NK-92 treated with Interleukin-12 subunit alpha and Interleukin-12 subunit beta, amount 100 ng/mL, for 24 hours (cell line): ENCODE data around the gene ATE1.

Source experiments
- DNase-seq: peaks from one replicate; lab custom pipeline; 2025; lab: John Stamatoyannopoulos, UW

The ATE1 gene

DNA sequence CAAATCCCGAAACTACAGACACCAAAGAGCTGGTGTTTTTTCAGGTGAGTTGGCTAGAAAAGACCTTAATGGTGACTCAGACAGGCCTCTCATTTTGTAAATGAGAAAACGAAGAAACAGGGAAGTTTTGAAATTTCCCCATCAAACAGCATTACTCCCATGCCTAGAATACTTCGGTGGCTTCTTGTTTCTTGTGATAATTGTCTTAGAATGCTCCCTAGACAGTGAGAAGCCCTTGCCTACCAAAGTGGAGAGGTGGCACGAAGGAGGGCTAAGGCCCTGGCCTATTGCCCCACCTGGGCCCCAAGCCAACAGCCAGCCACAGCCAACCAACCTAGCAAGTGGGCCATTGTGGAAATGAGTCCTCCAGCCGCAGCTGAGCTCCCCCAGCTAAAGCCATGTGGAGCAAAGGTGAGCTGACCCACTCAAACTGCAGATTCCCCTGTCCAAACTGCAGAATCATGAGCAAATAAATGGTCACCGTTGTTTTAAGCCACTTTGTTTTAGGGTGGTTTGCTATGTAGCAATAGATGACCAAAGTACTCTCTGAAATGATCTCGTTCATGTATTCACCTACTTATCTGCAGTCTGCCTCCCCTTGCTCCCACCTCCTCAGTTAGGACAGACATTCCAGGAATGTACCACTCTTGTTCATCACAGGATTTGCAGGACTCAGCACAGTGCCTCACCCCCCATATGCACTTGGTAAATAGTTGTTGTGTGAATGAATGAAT is 231.9 kb downstream of the ATE1 start:
- DNase-seq: no peak

DNA sequence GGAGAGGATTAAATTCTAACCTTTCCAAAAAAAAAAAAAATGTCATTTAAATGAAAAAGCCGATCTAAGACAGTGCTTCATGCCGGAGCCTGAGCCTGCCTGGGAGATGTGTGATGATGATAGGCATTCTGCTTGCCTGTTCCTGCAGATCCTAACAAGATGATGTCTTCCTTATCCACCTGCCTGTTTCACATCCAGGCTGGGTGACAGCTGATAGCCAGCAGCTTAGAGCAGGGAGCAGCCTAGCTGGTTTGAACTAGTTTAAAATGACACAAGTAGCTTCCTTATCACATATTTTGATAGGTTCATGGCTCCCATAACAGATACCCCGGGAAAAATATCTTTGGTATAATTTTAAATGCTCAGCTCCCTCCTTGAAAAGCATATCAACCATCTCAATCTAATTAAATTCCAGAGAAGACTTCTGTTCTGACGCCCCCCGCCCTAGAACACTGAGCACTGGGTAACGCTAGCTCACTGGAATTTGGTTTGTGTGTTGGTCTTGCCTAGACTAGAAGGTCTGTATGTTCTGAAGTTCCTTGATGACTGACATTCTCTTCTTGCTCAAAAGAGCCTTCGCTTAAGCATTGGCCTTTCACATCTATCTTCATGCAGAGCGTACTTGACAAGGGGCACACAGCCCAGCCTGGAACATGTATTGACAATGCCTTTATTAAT is 232.7 kb downstream of the ATE1 start:
- DNase-seq: no peak

DNA sequence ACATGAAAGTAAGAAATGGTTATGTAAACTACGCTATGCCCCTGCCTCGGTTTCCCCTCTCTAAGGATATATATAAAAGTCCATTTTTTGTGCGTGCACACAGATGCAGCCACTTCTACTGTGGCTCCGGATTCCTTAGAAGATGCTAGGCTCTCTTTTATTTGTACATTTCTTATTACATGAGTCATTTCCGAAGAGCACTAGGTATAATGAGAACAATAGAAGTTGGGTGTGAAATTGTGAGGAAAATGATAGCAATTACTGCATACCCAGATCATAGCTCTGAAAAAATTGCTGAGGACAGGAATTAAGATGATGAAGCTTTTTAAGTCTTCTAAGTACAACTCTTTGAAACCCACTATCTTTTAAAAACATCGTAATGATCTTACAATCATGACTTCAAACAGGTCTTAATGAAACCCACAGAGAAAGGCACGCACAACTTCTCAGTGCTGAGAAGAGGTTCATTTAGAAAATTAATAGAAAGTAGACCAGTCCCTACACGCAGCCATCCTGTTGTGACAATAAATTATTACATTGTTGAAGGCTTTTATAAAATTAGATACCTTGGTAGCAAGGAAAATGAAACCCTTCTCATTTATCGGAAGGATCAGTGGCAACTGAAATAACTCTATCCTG is 233.4 kb downstream of the ATE1 start:
- no peak for DNase-seq

DNA sequence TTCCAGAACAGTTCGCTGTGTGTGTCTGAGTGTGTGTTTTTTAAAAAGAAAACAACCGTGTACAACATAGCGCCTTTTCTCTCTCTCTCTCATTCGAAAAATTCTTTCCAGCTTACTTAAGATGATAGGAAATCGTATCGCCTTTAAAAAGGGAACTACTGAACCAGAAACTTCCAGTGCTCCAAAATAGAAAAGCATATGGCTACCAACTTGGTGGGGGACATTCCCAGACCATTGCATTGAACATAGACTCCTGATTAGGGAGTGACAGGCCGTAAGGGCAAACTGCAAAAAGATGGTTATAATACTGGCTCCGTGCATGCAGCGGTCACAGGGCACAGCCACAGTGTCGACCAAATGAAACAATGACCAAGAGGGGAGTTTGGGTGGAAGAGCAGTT is 235.2 kb downstream of the ATE1 start:
- no peak for DNase-seq

DNA sequence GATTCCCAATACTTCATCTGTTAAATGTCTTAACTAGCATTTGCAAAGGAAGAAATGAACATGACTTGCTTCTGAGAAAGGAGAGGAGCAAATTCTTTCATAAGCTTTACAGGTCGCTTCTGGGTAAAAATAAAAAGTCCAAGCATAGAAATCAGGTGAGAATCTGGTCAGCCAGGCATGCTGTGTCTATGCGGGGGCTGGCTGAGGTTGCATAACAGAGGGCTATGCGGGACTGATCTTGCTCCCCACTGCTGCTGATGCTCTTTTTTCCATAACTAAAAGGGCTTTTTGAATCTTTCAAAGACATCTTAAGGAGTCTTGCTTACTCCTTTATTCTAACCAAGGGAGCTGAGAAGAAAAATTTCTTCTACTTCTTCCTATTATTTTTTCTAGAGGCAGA is 236.9 kb downstream of the ATE1 start:
- no peak for DNase-seq
